ENCODE data around the gene OPALIN. TPM values are rescaled to one million over a fixed set of nuclear protein-coding genes. Genes with fewer than 3 reads are reported as not detected.
A peak's percentile ranks its signal among the peaks of the same experiment; 100 is the strongest.

OPALIN gene
- polyA plus RNA-seq, 1 of the 3 experiments (the other 2 are of a cell fraction), result not detected

DNA sequence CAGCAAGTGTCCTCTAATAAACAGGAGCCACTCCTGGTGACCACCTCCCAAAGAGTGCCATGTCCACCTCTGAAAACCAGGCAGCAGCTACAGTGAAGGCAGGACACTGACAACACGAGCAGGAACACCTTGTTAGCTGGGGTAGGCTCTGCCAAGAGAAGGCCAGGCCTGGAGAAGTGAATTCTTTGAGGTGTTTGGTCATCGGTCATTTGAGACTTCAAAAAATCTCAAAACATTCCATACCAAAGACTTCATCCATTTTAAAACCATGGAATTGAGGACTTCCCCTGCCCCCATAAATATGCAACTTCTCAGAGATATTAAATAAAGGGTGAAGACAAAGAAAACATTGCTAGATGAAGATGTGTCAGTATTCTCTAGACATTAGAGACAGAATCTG, 28.4 kb upstream of the OPALIN start:
- DNase-seq, result no peak
- Histone ChIP-seq H2AFZ (ENCODE audit: low read depth) (peak overlapping the region; percentile 54; the same call in 1 of the 2 replicates), H3K79me2 (ENCODE audit: insufficient read depth) (no peaks in the 10 kb centered on the region), H4K20me1 (ENCODE audit: insufficient read depth) (no peaks in the 10 kb centered on the region), H3K9me2 (no peaks in the 10 kb centered on the region), H3K9me3 (no peaks in the 10 kb centered on the region), H3K27ac (ENCODE audit: low read depth in 2 of 2, low read length in 1 of 2) (peak overlapping the region in 1 of 2 experiments; percentile 23; a peak in 2 of 4 replicates), H3K4me3 (ENCODE audit: low read depth in 2 of 2, low read length in 1 of 2) (no peak overlapping the region), H3K4me2 (peak overlapping the region; percentile 34; the same call in 1 of the 2 replicates), H3K36me3 (replicated peaks in 1 of 2; ENCODE audit: control insufficient read depth in 1 of 2, insufficient read depth in 2 of 2, low read length in 1 of 2) (no peaks in the 10 kb centered on the region), H3K27me3 (ENCODE audit: insufficient read depth) (no peaks in the 10 kb centered on the region), H3F3A (replicated peaks; ENCODE audit: insufficient read depth) (no peaks in the 10 kb centered on the region), H3K9ac (no peak overlapping the region), H3K4me1 (ENCODE audit: control insufficient read depth in 1 of 2, insufficient read depth in 2 of 2, low read depth in 1 of 2, low read length in 1 of 2) (peaks cover 5 to 9% of the 10 kb centered on the region in 2 experiments; a peak in 3 of 4 replicates)
- TF ChIP-seq GABPA (IDR thresholded peaks at IDR 0.05; ENCODE audit: low read depth), result no peak
- TF ChIP-seq, protein P1, sequence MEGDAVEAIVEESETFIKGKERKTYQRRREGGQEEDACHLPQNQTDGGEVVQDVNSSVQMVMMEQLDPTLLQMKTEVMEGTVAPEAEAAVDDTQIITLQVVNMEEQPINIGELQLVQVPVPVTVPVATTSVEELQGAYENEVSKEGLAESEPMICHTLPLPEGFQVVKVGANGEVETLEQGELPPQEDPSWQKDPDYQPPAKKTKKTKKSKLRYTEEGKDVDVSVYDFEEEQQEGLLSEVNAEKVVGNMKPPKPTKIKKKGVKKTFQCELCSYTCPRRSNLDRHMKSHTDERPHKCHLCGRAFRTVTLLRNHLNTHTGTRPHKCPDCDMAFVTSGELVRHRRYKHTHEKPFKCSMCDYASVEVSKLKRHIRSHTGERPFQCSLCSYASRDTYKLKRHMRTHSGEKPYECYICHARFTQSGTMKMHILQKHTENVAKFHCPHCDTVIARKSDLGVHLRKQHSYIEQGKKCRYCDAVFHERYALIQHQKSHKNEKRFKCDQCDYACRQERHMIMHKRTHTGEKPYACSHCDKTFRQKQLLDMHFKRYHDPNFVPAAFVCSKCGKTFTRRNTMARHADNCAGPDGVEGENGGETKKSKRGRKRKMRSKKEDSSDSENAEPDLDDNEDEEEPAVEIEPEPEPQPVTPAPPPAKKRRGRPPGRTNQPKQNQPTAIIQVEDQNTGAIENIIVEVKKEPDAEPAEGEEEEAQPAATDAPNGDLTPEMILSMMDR (IDR thresholded peaks at IDR 0.05), result no peak
- TF ChIP-seq, protein P2, sequence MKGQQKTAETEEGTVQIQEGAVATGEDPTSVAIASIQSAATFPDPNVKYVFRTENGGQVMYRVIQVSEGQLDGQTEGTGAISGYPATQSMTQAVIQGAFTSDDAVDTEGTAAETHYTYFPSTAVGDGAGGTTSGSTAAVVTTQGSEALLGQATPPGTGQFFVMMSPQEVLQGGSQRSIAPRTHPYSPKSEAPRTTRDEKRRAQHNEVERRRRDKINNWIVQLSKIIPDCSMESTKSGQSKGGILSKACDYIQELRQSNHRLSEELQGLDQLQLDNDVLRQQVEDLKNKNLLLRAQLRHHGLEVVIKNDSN (IDR thresholded peaks at IDR 0.05; ENCODE audit: borderline replicate concordance, low read depth), result no peak
- TF ChIP-seq FOXJ3 (CRISPR knock-in tag; IDR thresholded peaks at IDR 0.05), result no peak
- CTCF ChIA-PET, result interaction anchor here (1.3 to 6.8 kb wide), 5 partner anchors 8 to 823 kb away, joined by 3 to 52 read pairs (median 16); partner anchors contain the start of gene TLL2
- WGBS (ENCODE audit: low lambda C conversion rate), result 50% methylated on average over 2 of the region's 2 CpGs
- POLR2A ChIA-PET, result no interaction called here

DNA sequence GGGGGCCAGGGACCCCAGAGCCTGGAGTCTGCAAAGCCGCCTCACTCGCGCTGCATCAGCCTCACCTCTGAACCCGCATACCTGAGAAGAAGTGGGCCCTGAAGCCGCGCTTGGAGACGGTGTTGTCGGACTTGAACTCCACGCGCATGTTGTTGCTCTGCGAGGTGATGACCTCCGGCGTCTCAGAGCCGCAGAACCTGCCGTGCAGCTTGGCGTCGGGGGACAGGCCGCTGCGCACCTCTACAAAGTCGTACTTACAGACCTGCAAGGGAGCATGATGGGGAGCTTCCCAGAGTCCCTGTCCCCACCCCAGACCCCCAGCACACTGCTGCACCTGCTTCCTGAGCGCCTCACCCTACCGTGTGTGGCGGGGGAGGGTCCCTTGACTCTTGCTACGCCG, 25.7 kb upstream of the OPALIN start:
- 81% methylated on average over 13 of the region's 25 CpGs for WGBS (ENCODE audit: low lambda C conversion rate)
- CTCF ChIA-PET, result interaction anchor here (1.1 to 6.8 kb wide), 5 partner anchors 8 to 130 kb away, joined by 4 to 52 read pairs (median 6); partner anchors contain the start of gene TLL2

More for the DNA sequence above, 25.7 kb upstream of the OPALIN start:
- no peak for DNase-seq
- Histone ChIP-seq H3K9me3 (no peaks in the 10 kb centered on the region), H3K9me2 (no peaks in the 10 kb centered on the region), H3K27me3 (ENCODE audit: insufficient read depth) (no peaks in the 10 kb centered on the region), H3K4me3 (ENCODE audit: low read depth in 2 of 2, low read length in 1 of 2) (no peak overlapping the region), H4K20me1 (ENCODE audit: insufficient read depth) (no peaks in the 10 kb centered on the region), H3K9ac (no peak overlapping the region), H2AFZ (ENCODE audit: low read depth) (no peak overlapping the region), H3K4me1 (ENCODE audit: control insufficient read depth in 1 of 2, insufficient read depth in 2 of 2, low read depth in 1 of 2, low read length in 1 of 2) (peaks cover 9 to 12% of the 10 kb centered on the region in 2 experiments; a peak in 3 of 4 replicates), H3K36me3 (replicated peaks in 1 of 2; ENCODE audit: control insufficient read depth in 1 of 2, insufficient read depth in 2 of 2, low read length in 1 of 2) (no peaks in the 10 kb centered on the region), H3K27ac (ENCODE audit: low read depth in 2 of 2, low read length in 1 of 2) (no peak overlapping the region), H3F3A (replicated peaks; ENCODE audit: insufficient read depth) (no peaks in the 10 kb centered on the region), H3K4me2 (no peak overlapping the region), H3K79me2 (ENCODE audit: insufficient read depth) (no peaks in the 10 kb centered on the region)
- no peak for TF ChIP-seq SIN3A (IDR thresholded peaks at IDR 0.05; ENCODE audit: borderline replicate concordance, low read depth, low read length)
- no peak for TF ChIP-seq EZH2phosphoT487 (IDR thresholded peaks at IDR 0.05; ENCODE audit: borderline replicate concordance, low read depth)
- TF ChIP-seq RFX5 (IDR thresholded peaks at IDR 0.05; ENCODE audit: low read length), result no peak
- no peak for TF ChIP-seq RAD21 (IDR thresholded peaks at IDR 0.05; ENCODE audit: low read length)
- no peak for TF ChIP-seq NFIC (IDR thresholded peaks at IDR 0.05; ENCODE audit: borderline replicate concordance)
- TF ChIP-seq, protein P1 (IDR thresholded peaks at IDR 0.05), result no peak
- TF ChIP-seq, protein P3, sequence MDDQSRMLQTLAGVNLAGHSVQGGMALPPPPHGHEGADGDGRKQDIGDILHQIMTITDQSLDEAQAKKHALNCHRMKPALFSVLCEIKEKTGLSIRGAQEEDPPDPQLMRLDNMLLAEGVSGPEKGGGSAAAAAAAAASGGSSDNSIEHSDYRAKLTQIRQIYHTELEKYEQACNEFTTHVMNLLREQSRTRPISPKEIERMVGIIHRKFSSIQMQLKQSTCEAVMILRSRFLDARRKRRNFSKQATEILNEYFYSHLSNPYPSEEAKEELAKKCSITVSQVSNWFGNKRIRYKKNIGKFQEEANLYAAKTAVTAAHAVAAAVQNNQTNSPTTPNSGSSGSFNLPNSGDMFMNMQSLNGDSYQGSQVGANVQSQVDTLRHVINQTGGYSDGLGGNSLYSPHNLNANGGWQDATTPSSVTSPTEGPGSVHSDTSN (IDR thresholded peaks at IDR 0.05), result no peak
- POLR2A ChIA-PET, result no interaction called here
